NCI-H1048 (cell line): ENCODE measurements around the gene WDR45.
"Not testable (repeated sequence)": the region's sequence is repeated elsewhere in the genome, so short reads cannot be mapped to it uniquely, and the experiment has no call there.

Source experiments
- DNase-seq: peaks from one replicate; lab custom pipeline; 2025; lab: John Stamatoyannopoulos, UW

WDR45 gene

DNA sequence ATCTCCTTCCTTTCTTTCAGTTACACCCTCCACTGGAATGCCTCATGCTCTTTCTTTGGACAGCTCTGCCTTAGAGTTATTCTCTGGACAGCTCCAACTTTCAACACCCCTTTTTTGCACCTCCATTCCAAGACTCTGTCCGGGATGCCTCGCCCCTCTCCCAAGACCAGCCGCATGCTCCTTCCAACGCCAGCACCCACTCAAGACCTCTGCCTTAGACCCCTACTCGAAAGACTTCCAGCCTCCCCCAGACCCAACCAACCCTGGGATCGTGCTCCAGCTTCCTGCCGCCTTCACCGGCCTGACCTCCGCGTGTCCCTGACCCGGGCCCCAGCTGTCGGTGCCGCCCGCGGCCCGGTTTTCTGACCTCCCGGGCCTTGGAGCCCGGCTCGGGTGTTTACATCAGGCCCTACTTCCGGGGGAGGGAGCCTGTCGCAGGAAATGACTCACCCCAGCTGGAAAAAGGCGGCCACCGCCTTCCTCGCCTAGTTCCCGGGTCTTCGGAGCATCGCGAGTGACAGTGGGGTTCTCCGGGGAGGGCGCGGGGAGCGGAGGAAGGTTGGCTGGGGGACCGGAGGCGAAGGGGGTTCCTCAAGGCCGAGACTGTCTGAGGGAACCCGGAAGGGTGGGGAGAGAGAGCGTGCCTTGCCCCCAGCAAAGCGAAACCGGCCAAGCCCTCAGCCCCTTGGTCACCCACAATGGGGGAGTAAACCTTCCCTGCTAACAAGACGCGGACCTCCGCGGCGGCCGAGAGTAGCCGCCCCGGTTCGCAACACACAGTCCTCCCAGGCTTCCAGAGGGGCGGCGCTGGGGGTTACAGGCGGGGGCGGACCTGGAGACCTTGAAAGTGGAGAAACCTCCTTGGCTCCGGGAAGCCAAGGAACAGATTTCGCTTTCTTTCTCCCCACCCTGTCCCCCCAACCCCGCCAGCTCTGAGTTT lies at the start of gene WDR45:
TSS of gene WDR45 (minus strand) at position 399 of the 940 bp plus-strand sequence. CDS start 1,792 bp downstream, outside the sequence.
- DNase-seq = peak; percentile 7

DNA sequence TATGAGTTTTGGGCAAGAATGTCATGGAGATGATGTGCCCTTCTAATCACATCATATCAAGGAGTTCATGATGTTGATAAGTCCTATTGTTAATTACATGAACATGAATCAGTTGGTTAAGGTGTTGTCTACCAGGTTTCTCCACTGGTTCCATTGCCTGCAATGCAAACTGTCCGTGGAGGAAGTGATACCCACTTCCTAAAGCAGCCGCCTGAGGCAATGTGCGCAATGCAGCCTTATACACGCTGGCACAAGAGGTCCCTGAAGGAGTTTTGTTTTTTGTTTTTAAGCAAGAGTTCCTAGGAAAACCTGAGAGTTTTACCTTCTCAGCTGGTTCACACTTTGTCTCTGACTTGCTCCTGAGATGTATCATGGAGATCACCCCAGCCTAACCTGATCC lies 49.7 kb upstream of the WDR45 start:
- DNase-seq = no peak

DNA sequence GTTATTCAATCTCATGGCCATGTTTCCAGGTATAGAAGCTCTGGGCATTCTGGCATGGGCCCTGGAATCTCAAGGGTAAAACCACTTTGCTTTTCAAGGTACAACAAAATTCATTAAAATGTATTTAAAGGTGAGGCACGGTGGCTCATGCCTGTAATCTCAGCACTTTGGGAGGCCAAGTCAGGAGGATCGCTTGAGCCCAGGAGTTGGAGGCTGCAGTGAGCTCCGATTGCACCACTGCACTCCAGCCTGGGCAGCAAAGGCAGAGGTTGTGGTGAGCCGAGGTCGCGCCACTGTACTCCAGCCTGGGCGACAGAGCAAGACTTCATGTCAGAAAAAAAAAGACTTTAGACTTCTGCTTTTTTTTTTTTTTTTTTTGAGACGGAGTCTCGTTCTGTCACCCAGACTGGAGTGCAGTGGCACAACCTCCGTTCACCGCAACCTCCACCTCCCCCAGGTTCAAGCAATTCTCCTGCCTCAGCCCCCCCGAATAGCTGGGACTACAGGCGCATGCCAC lies 48.1 kb upstream of the WDR45 start:
- DNase-seq = not testable (repeated sequence)

DNA sequence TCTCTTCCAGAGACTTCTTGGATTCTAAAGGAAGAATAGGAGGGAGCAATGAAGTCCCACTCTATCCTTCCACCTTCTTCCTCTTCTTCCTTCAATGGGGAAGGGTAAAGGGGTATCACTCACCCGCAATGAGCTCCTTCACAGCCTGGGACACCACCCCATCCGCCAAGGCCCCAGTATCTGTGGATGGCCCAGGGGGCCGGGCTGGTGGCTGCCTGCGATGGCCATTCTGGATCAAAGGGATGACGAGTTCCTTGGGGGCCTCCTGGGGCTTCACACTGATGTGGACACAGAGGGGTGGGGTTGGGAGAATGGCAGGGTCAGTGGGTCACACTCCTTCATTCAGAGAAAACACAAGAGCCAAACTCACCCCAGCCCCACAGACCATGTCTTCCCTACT lies 42.8 kb upstream of the WDR45 start:
- no peak for DNase-seq

DNA sequence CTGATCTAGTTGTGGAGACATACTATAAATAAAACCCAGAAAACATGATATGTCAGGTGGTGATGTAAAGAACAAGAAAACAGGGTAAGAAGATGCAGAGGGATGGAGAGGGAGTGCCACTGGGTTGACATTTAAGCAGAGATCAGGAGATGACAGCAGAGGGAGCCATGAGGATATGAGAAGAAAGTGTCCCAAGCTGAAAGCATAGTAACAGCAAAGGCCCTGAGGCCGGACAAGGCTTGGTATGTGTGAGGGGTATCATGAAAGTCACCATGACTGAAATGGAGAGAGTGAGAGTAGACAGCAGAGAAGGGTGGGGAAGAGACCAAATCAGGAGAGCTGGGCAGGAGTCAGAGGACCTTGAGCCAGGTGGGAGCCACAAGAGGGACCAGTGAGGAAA lies 40.4 kb upstream of the WDR45 start:
- DNase-seq = no peak

DNA sequence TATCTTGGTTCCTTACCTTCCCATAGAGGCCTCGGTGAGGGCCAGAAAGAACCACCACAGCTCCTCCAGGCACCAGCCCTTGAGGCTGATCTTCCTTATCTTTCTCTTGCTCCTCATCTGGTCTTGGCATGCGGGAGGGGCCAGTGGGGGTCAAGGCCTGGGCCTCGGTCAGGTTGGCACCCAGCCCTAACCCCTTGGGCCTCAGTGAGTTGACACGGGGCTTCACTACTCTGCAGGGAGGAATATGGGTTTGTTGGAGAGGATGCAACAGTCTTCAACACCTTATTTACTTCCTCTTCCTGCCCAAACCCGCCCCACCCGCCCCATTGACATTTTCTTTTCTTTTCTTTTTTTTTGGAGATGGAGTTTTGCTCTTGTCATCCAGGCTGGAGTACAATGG lies 37.9 kb upstream of the WDR45 start:
- no peak for DNase-seq

DNA sequence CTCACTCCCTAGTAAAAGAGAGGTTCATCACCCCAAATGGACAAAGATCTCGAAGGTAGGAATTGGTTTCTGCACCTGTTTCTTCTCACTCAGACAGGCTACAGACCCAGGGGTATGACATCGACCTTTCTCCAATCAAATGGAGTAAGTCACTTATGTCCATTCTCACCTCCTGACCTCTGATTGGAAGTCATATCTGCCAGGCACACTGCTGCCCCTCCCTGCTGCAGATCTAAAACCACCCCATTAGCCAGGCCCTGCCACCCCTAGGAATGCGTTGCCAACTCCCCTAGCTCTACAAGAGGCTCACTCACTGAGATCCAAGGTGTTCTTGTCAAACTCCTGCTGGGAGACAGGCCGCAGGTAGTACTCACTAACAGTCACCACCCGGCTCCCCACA lies 37.0 kb upstream of the WDR45 start:
- DNase-seq = no peak

DNA sequence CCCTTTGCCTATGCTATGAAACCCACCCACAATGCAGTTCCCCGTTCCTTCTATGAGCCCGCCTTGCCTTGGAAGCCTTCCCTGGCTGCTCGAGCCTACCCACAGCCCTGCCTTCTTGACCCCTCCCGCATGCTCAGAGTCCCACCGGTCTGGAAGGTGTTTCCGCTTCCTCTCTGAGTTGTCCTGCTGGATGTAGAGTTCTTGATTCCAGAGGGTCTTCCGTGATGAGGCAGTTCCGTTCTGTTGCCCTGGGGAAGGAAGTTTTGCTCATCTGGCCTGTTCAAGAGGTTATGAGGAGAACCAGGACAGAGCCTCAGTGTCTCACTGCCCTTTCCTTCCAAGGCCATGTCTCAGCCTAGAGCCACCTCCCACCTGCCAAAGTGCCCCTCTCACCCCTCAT lies 36.4 kb upstream of the WDR45 start:
- DNase-seq = no peak

DNA sequence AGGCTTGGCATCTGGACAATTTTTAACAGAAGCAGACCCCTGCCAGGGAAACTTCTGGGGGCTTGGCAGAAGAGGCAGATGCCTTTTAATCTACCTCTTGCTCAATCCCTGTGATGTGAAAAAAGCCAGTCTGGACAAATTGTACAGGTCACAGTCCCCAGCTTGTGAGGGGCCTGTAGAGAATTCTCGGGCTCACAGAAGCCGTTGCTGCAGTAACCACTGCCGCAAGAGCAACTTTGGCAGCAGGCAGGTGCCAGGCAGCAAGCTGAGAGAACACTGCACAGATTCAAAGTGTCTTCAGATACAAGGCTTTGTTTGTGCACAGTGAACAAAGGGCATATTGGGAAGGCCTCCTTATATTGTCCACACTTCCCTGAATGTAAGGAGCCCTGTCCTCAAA lies 32.1 kb upstream of the WDR45 start:
- no peak for DNase-seq

DNA sequence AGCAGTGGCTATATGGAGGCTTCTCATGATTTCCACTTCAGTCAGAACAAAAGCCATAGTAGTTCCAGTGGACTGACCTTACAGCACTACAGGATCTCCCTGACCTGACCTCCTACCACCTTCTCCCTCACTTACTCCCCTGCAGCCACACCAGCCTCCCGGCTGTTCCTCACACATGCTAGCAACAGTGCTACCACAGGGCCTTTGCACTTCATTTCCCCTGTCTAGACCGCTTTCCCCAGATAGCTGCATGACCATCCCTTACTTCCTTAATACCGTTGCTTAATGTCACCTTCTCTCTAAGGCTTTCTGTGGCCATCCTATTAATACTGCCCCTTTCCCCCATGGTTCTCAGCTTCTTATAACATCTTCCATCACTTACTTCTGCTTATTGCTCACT lies 30.7 kb upstream of the WDR45 start:
- DNase-seq = no peak

DNA sequence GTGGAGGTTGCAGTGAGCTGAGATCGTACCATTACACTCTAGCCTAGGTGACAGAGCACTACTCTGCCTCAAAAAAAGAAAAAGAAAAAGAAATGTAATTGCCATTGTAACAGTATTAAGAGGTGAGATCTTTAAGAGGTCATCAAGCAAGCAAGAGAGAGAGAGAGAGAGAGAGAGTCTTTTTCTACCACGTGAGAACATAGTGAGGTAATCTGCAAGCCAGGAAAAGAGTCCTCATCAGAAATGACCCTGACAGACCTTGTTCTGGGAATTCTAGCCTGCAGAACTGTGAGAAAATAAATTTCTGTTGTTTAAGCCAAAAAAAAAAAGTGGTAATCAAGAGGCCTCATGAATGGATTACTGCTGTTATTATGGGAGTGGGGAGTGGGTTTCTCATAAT lies 29.0 kb upstream of the WDR45 start:
- DNase-seq = no peak

DNA sequence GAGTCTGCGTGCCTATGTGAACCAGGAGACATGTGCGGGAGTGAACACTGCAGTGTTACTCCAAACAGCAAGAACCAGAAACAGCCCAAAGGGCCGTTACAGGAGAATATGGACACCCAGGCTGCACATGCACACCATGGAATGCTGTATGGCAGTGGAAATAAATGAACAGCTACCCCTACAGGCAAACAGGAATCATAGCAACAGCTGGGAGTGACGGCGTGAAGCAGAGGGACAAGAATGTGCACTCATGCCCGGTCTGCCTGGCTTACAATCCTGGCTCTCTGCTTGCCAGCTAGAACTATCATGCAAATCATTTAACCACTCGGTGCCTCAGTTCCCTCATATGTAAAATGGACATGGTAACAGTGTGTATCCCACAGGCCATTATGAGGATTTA lies 27.2 kb upstream of the WDR45 start:
- DNase-seq = no peak

DNA sequence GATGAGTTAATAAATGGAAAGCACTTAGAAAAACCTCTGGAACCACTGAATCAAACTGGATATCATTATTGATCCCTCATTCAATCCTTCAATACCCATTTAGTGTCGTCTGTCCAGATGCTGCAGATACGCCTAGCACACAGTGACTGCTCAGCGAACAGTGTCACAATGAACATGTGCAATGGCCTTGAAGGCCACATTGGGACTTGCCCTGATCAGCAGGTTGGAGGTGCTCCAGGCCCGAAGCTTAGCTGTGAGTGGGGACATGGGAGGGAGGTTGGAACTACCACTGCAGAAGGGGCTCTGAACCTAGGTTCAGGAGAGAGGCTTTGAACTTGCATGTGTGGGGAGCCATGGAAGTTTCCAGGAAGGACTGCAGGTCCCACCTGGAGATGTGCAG lies 26.6 kb upstream of the WDR45 start:
- DNase-seq = no peak

DNA sequence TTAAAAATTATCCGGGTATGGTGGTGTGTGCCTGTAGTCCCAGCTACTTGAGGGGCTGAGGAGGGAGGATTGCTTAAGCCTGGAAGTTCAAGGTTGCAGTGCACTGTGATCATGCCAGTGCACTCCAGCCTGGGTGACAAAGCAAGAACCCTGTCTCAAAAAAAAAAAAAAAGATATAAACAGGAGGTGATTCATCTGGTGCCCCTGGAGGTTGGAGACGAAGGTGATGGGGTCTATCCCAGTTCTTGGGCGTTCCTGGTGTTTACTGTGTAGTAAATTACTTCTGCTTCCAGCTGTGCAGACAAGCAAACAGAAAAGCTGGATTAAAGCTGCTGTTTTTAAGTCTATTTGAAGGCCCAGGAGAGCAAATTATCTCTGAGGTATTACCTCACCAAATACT lies 23.9 kb upstream of the WDR45 start:
- no peak for DNase-seq

DNA sequence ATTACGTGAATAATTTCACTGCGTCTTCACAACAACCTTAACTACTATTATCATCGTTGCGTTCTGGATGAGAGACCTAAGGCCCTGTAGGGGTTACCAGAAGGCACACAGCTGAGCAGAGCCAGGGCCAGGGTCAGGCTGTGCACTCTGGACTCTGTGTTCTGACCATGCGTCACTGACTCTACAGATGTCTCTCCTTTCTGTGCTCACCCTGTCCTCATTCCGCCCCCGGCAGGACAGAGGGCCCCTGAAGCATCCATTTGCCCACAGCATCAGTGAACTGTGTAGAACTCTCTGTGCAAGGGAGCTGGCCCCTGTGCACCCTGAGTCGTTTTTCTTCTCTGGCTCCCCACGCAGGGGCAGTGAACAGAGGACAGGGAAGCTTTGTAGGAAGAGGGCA lies 22.5 kb upstream of the WDR45 start:
- DNase-seq = no peak

DNA sequence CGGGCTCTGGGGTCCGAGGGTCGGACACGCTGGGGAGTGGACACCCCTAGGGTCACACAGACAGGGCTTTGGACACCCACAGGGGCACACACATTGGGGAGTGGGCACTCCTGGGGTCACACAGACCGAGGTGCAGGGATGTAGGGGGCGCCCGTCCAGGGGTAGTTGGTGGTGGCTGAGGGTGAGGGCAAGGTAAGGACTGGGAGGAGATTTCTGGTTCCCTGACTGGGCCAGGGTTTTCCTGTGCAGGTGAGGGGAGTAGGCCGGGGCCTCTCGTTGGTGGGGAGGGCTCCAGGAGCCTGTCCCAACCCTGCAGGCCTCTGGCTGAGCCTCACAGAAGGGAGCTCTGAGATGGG lies 21.9 kb upstream of the WDR45 start:
- DNase-seq = no peak

DNA sequence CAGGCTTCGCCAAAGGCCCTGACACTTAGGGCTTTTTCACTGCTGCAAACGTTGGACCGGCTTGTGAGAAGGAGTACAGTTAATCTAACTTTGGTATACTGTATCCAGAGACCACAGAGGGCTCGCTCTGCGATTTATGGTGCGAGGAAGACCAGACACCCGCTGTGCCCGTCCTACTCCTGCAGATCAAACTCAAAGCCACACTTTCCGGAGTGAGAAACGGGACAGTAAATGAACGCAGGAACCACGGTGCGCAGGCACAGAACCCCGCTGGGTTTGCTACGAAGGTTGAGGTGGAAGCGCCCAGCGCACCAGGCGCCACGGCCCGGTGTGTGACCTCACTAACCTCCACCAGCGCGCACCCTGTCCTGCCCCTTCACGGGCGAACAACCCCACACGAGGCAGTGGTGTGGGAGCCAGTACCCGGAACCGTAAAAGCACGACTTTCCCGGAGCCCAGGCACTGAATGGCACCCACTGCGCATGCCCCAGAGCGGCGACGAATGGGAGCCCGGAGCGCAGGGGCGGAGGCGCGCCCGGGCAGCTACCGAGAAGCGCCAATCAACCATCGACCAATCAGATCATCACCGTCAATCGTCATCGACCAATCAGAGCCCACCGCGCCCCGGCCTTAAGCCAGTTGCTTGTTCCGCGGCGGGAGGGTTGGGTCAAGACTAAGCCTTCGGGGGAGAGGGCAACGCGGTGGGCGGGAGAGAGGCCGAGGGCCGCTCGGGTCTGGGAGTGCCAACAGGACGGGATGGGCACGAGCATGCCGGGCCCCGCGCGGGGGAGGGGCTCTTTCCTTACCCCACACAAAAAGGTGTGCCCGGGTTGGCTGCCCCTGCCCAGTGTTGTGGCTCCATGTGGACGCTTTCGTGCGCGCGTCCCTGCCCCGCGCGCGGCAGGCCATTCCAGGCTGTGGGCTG lies 21.3 kb upstream of the WDR45 start:
- peak; percentile 66 for DNase-seq

DNA sequence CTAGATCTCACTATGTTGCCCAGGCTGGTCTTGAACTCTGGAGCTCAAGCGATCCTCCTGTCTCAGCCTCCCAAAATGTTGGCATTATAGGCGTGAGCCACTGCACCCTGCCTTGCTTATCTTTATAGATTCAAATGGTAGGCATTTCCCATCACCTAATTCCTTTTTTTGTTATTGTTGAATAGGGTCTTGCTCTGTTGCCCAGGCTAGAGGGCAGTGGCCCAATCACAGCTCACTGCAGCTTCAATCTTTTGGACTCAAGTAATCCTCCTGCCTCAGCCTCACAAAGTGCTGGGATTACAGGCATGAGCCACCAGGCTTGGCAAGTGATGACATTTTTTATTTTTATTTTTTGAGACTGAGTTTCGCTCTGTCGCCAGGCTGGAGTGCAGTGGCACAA lies 16.7 kb upstream of the WDR45 start:
- no peak for DNase-seq

DNA sequence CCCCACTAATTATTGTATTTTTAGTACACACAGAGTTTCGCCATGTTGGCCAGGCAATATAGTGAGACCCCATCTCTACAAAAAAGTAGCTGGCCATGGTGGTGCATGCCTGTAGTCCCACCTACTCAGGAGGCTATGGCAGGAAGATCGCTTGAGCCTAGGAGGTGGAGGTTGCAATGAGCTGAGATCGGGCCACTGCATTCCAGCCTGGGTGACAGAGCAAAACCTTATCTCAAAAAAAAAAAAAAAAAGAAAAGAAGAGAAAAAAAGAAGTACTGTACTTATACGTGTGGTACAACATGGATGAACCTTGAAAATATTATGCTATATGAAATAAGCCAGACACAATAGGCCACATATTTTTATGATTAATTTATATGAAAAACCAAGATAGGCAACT lies 9.9 kb upstream of the WDR45 start:
- DNase-seq = no peak

DNA sequence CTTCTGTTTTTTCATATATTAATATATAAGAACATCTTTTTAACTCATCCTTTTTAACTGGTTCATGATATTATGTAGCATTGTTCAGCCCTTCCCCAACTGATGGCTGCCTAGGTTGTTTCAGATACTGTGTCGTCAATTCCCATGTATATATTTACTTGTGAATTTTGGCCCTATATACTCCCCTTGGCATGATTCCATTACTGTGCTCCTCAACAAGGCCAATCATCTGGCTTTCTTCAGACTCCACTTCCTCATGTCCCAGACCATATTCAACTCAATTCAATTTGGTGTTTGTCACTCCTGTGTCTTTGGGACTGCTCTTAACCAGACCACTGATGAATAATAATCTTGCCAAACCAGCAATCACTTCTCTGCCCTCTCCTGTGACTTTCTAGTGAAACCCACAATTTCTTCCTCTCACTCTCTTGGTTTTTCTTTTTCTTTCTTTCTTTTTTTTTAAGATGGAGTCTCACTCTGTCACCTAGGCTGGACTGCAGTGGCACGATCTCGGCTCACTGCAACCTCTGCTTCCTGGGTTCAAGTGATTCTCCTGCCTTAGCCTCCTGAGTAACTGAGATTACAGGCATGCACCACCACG lies 2.7 kb upstream of the WDR45 start:
- no peak for DNase-seq

DNA sequence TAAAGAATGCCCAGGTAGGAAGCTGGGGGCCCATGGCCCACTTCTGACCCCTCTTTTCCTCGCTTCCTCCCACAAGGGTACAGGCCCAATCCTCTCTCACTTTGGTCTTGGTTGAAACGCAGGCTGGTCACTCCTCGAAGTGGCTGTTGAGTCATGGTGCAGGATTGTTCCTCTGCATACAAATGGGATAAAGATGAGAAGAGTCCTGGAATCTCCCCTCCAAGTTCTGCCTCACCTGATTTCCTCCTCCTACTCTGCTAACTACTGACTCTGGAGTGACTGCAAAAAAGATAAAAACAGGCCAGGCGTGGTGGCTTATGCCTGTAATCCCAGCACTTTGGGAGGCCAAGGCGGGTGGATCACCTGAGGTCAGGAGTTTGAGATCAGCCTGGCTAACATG lies 1.7 kb downstream of the WDR45 start:
- no peak for DNase-seq

DNA sequence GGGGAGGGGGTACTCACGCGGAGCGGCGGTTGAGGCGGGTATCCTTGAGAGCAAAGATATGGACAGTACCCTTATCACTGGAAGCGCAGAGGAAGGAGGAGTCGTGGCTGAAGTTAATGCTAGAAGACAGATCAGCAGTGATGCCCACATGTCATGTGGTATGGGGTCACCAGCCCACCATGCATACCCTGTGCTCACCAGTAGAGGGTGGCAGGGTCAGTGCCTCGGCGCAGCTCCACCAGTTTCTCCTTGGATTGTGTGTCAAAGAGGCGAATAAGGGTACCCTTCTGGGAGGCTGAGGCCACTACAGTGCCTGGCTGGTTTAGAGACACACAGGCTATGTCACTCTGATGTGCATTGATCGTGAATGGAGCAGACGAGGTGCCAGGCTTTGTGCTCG lies 4.3 kb downstream of the WDR45 start:
- DNase-seq = no peak
